ENCODE measurements around the gene TUBB4B.

DNA sequence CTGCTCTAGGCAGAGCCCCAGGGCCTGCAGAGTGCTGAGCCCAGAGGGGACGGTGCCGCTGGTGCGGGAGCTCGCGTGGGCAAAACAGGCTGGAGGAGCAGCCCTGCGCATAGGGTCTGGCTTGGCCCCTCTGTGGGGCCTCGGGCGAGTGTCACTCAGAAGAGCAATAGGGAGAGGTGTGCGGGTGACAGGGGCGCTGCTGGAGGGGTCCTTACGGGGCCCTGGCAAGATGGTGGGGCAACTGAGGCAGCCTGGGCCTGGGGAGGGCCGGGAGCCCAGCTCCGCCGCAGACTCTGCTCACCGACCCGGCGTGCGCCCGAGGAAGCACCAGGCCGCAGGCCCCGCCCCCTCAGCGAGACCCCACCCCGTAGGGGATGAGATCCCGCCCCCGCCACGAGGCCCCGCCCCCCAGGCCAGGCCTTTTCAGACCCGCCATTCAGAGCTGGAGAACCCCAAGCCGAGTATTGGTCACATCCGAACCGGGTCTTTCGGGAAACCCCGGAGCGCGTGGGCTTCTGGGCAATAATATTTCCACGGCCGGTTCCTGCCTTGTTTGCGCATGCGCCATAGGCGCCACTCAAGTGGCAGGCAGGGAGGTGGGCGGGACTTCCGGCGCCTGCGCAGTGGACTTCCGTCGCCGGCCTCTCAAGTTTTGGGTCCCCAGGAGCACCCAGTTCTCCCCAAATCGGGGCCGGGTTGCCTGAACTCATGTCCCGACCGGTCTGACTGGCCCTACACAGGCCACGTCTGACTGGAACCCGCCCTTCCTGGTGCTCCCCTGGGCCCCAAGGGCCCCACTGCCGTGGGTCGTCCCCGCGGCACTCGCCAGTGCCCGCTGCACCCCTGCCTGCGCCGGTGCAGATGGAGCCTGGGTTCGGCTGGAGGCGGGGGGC is 17.8 kb upstream of the TUBB4B start:
- TF ChIP-seq CTCF (IDR thresholded peaks at IDR 0.05) = no peak
- peak; percentile 22 to 71 for TF ChIP-seq POLR2A (IDR thresholded peaks at IDR 0.05)

Data from Peyer's patch (tissue), 4 donors.